ENCODE measurements around the gene DHCR7. TPM values are rescaled to one million over a fixed set of nuclear protein-coding genes. Genes with fewer than 3 reads are reported as not detected.

DHCR7 gene
- total and polyA plus RNA-seq, 2 donors (not counting 1 experiment from before 2014, with no cell fraction given): 90.8 to 148 TPM

DNA sequence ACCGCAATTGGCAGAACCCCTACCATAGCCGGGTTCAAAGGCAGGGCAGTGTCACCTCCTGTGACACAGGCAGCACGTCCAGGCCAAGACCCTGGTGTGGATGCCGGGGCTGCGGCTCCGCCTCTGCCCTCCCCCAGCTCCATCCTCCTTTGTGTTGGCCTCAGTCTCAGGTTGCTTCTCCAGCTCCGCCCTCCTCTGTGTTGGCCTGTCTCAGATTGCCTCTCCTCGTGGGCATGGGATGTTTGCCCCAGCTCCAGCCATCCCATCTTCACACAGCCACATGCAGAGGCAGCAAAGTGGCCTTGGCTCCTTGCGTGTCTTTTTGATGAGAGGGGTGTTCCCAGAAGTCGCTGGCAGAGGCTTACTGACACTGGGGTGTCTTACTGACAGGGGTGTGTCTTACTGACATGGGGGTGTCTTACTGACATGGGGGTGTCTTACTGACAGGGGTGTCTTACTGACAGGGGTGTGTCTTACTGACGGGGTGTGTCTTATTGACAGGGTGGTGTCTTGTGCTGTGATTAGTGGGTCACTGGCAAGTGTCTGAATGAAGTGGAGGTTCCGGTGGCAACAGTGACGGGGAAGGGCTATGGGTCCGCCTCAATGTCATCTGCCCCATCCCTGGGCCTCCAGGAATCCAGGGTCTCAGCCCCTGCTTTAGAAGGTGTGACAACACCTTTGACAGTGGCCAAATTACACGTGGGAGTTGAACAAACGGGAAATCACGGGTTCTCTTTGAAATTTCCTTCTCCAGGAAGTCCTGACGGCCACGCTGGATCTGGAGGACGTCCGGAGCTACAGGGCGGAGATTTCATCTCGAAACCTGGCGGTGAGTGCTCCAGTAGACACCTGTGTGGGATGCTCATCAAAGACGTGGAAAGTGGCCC, 29.7 kb upstream of the DHCR7 start:
- TF ChIP-seq CTCF (conservative IDR thresholded peaks at IDR 0.05 in 1 of 2, IDR thresholded peaks at IDR 0.05 in 1 of 2; ENCODE audit: low read depth in 1 of 2, low read length in 2 of 2): no peak
- no peak for TF ChIP-seq EZH2 (IDR thresholded peaks at IDR 0.05; ENCODE audit: low read length, missing control alignments)
- Histone ChIP-seq H3K27me3 (ENCODE audit: control insufficient read depth, insufficient read depth, low read length) (no peaks in the 10 kb centered on the region), H3K9me3 (ENCODE audit: control insufficient read depth, insufficient read depth, low read depth, low read length) (no peaks in the 10 kb centered on the region), H3K27ac (ENCODE audit: insufficient read depth, low read length) (no peak overlapping the region), H3K79me2 (ENCODE audit: control insufficient read depth, insufficient read depth, low read length) (no peaks in the 10 kb centered on the region), H3K4me2 (ENCODE audit: extremely low read depth, insufficient read depth, low read length) (no peak overlapping the region), H4K20me1 (ENCODE audit: control insufficient read depth, extremely low read depth, insufficient read depth, low read length) (no peaks in the 10 kb centered on the region), H3K4me3 (replicated peaks in 1 of 4; ENCODE audit: control extremely low read depth in 1 of 4, insufficient read depth in 1 of 4, low read depth in 3 of 4, low read length in 4 of 4) (no peak overlapping the region), H3K4me1 (ENCODE audit: control insufficient read depth, extremely low read depth, insufficient read depth, low read length) (no peaks in the 10 kb centered on the region), H2AFZ (ENCODE audit: low read length) (no peak overlapping the region), H3K9ac (ENCODE audit: insufficient read depth, low read length) (no peak overlapping the region), H3K36me3 (ENCODE audit: control insufficient read depth, insufficient read depth, low read length) (peaks cover 42% of the 10 kb centered on the region)
- no peak for DNase-seq (ENCODE audit: low read depth in 2 of 2)

GRCh38 chr11:71476926-71477640, 28.9 kb upstream of the DHCR7 start:
- Histone ChIP-seq H3K27me3 (ENCODE audit: control insufficient read depth, insufficient read depth, low read length) (no peaks in the 10 kb centered on the region), H3K4me1 (ENCODE audit: control insufficient read depth, extremely low read depth, insufficient read depth, low read length) (no peaks in the 10 kb centered on the region), H3K79me2 (ENCODE audit: control insufficient read depth, insufficient read depth, low read length) (no peaks in the 10 kb centered on the region), H3K27ac (ENCODE audit: insufficient read depth, low read length) (no peak overlapping the region), H3K36me3 (ENCODE audit: control insufficient read depth, insufficient read depth, low read length) (peaks cover 36% of the 10 kb centered on the region), H3K4me3 (replicated peaks in 1 of 4; ENCODE audit: control extremely low read depth in 1 of 4, insufficient read depth in 1 of 4, low read depth in 3 of 4, low read length in 4 of 4) (no peak overlapping the region), H3K4me2 (ENCODE audit: extremely low read depth, insufficient read depth, low read length) (no peak overlapping the region), H3K9me3 (ENCODE audit: control insufficient read depth, insufficient read depth, low read depth, low read length) (no peaks in the 10 kb centered on the region), H2AFZ (ENCODE audit: low read length) (no peak overlapping the region), H3K9ac (ENCODE audit: insufficient read depth, low read length) (no peak overlapping the region), H4K20me1 (ENCODE audit: control insufficient read depth, extremely low read depth, insufficient read depth, low read length) (no peaks in the 10 kb centered on the region)
- no peak for DNase-seq (ENCODE audit: low read depth in 2 of 2)
- no peak for TF ChIP-seq EZH2 (IDR thresholded peaks at IDR 0.05; ENCODE audit: low read length, missing control alignments)
- no peak for TF ChIP-seq CTCF (conservative IDR thresholded peaks at IDR 0.05 in 1 of 2, IDR thresholded peaks at IDR 0.05 in 1 of 2; ENCODE audit: low read depth in 1 of 2, low read length in 2 of 2)

- TF ChIP-seq CTCF (conservative IDR thresholded peaks at IDR 0.05 in 1 of 2, IDR thresholded peaks at IDR 0.05 in 1 of 2; ENCODE audit: low read depth in 1 of 2, low read length in 2 of 2): no peak
- no peak for TF ChIP-seq EZH2 (IDR thresholded peaks at IDR 0.05; ENCODE audit: low read length, missing control alignments)
- peaks cover 31% of the 10 kb centered on the region for H3K36me3 ChIP-seq (ENCODE audit: control insufficient read depth, insufficient read depth, low read length)
These were observed 27.8 kb upstream of the DHCR7 start for GRCh38 chr11:71476031-71476430.

More at GRCh38 chr11:71476031-71476430, 27.8 kb upstream of the DHCR7 start:
- no peak overlapping the region for H3K4me3 ChIP-seq (replicated peaks in 1 of 4; ENCODE audit: control extremely low read depth in 1 of 4, insufficient read depth in 1 of 4, low read depth in 3 of 4, low read length in 4 of 4)
- H3K4me2 ChIP-seq (ENCODE audit: extremely low read depth, insufficient read depth, low read length): no peak overlapping the region
- H3K9ac ChIP-seq (ENCODE audit: insufficient read depth, low read length): no peak overlapping the region
- H2AFZ ChIP-seq (ENCODE audit: low read length): no peak overlapping the region
- no peaks in the 10 kb centered on the region for H3K9me3 ChIP-seq (ENCODE audit: control insufficient read depth, insufficient read depth, low read depth, low read length)
- no peaks in the 10 kb centered on the region for H4K20me1 ChIP-seq (ENCODE audit: control insufficient read depth, extremely low read depth, insufficient read depth, low read length)
- H3K27me3 ChIP-seq (ENCODE audit: control insufficient read depth, insufficient read depth, low read length): no peaks in the 10 kb centered on the region
- no peaks in the 10 kb centered on the region for H3K79me2 ChIP-seq (ENCODE audit: control insufficient read depth, insufficient read depth, low read length)
- no peaks in the 10 kb centered on the region for H3K4me1 ChIP-seq (ENCODE audit: control insufficient read depth, extremely low read depth, insufficient read depth, low read length)
- DNase-seq (ENCODE audit: low read depth in 2 of 2): no peak
- no peak overlapping the region for H3K27ac ChIP-seq (ENCODE audit: insufficient read depth, low read length)

All from fibroblast of lung (primary cell).